MCF 10A (cell line): ENCODE results near the gene RHOBTB3. TPM values are rescaled to one million over a fixed set of nuclear protein-coding genes. Genes with fewer than 3 reads are reported as not detected.

Experiments used
- BruUV-seq: library from RNA; stranded (reverse); fragments of 400-500 nt; replicated peaks from 2 replicates; lab custom pipeline; 2021; lab: Mats Ljungman, UMichigan
- CTCF ChIA-PET: fragments of 300-600 bp; sonication (Branson Sonifier 250); formaldehyde crosslinking; extraction: SDS; loops from one replicate; lab custom pipeline; 2021; ENCODE audit warnings: antibody characterized with exemption, inconsistent platforms; lab: Yijun Ruan, JAX
- POLR2A ChIA-PET: fragments of 300-600, 350-650 bp; sonication (Branson Sonifier 250); formaldehyde crosslinking; extraction: SDS; loops from one replicate; lab custom pipeline; 2020; ENCODE audit warnings: antibody characterized with exemption, inconsistent platforms; lab: Yijun Ruan, JAX
- DNase-seq: peaks from one replicate; pipeline ENCODE4 v3.0.0-alpha.2; 2018; ENCODE audit not compliant: unreplicated experiment
- H3K27ac Mint-ChIP-seq: one replicate; pipeline ENCODE4 v1.8.0; 2022; ENCODE audit warnings: mild to moderate bottlenecking, low read depth, mixed read lengths; ENCODE audit not compliant: unreplicated experiment
- H3K27me3 Mint-ChIP-seq: one replicate; pipeline ENCODE4 v1.8.0; 2022; ENCODE audit warnings: mixed read lengths; ENCODE audit not compliant: insufficient read depth, unreplicated experiment
- H3K36me3 Mint-ChIP-seq: one replicate; pipeline ENCODE4 v1.8.0; 2022; ENCODE audit warnings: mild to moderate bottlenecking, moderate library complexity, mixed read lengths; ENCODE audit not compliant: insufficient read depth, unreplicated experiment
- H3K4me1 Mint-ChIP-seq: one replicate; pipeline ENCODE4 v1.8.0; 2022; ENCODE audit warnings: mixed read lengths; ENCODE audit not compliant: insufficient read depth, unreplicated experiment
- H3K4me3 Mint-ChIP-seq: one replicate; pipeline ENCODE4 v1.8.0; 2022; ENCODE audit warnings: mild to moderate bottlenecking, moderate library complexity, mixed read lengths; ENCODE audit not compliant: unreplicated experiment
- H3K9me3 Mint-ChIP-seq: one replicate; pipeline ENCODE4 v1.8.0; 2022; ENCODE audit warnings: mixed read lengths; ENCODE audit not compliant: unreplicated experiment
- CTCF ChIP-seq: fragments of 200-600 bp; IDR thresholded peaks from one replicate; pipeline ENCODE4 v1.8.0; 2022; ENCODE audit warnings: antibody characterized with exemption, mild to moderate bottlenecking; ENCODE audit not compliant: unreplicated experiment
- intact Hi-C: fragments of 100-400 bp; cut with micrococcal nuclease; formaldehyde crosslinking; loops from 2 replicates; pipeline ENCODE4 v1.14.1; 2022
- total RNA-seq: library from RNA; stranded (reverse); gene quantifications from 2 replicates; pipeline ENCODE4 v1.2.3, GENCODE V29; 2022

RHOBTB3 gene
- total RNA-seq, 1 experiment from 2014 or later = 3.4 TPM

DNA sequence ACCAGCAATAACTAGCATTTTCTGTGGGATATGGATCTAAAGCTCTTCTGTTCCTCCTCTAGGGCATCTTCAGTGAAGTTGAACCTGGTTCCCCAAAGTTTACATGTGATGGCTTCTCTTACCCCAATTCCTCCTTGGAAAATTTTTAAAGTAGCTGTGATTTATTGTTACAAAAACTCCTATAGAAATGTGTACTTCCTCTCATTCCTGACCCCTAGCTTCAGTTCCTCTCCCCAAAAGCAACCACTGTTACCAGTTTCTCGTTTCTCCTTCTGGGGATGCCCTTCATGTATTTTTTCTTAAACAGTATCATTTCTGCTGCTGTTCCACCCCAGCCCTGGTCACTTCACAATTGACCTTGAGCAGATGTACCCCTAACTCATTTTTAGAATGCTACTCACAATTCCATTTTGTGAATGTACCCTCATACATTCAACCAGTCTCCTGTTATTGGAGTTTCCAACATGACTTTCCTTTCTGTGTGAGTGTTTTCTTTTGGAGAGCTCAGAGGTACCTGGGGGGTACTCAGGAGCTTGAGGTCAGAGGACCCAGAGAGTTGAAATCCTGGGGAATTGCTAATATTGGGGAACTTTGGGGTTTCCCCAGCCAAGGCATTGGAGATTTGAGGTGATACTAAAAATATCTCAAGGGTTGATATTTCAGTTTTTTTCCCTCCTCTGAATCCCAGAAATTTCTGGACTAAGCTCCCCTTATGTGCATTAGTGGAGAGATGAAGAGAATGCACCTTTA is 110.0 kb downstream of the RHOBTB3 start:
- Mint-ChIP-seq H3K36me3 (peaks cover 7% of the 10 kb centered on the region), H3K27ac (peak overlapping the region; percentile 85), H3K27me3 (no peaks in the 10 kb centered on the region), H3K4me1 (peaks cover 40% of the 10 kb centered on the region), H3K4me3 (no peak overlapping the region), H3K9me3 (no peaks in the 10 kb centered on the region)
- intact Hi-C loops = no loop called here
- no peak for DNase-seq
- BruUV-seq = no TSS peak
- TF ChIP-seq CTCF = no peak
- CTCF ChIA-PET = interaction anchor here (0.6 to 16.0 kb wide), 9 partner anchors 18 to 838 kb away, joined by 3 to 336 read pairs (median 4); partner anchors contain the start of genes GLRX and RFESD
- POLR2A ChIA-PET = interaction anchor here (0.9 to 6.6 kb wide), 4 partner anchors 18 to 195 kb away, joined by 3 to 55 read pairs (median 3); partner anchors contain the start of genes GLRX and RFESD

DNA sequence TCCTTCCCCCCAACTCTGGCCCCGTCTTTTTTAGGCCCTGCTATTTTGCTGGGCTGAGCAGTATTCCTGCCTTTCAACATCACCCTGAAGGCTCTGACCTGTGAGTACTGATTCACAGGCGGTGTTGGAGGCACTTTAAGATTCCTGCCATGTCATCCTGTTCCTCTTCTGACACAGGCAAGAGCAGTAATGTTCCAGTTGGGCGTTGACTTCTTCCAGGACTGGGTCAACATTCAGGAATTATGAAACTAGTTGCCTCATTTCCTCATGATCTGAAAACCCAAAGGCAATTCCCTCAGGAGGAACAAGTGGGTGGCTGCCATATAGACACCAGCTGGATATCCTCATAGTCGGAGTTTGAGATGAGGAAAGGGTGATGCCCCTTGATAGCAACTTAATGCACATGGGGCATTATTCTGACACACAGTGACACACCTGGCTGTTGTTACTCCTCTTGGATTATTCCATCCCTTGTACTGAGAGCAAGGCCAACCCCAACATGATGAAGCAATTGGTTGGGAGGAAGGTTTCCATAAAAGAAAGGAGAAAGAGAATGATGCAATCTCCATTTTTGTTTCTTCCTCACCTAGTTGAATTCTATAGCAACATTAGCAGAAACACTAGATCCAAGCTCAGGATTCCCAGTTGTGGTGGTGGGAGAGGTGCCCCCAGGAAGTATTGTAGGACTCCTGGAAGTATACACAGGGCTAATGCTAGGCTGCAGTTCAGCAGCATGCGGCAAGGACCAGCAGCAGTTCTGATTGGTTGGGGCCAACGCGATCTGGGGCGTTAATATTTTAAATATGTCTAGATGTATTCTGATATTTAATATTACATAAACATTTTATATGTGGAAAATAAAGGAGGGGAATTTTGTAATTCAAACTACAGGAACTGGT is 111.0 kb downstream of the RHOBTB3 start:
- Mint-ChIP-seq H3K4me3 (peak overlapping the region; percentile 45), H3K9me3 (no peaks in the 10 kb centered on the region), H3K27ac (peak overlapping the region; percentile 85), H3K36me3 (peaks cover 7% of the 10 kb centered on the region), H3K4me1 (peaks cover 40% of the 10 kb centered on the region), H3K27me3 (no peaks in the 10 kb centered on the region)
- intact Hi-C loops = loop anchor here (1.0 kb wide), 1 partner anchor 20 kb away; the partner anchor contains the start of gene GLRX
- CTCF ChIA-PET = interaction anchor here (0.6 to 16.0 kb wide), 9 partner anchors 11 to 198 kb away, joined by 3 to 336 read pairs (median 5); partner anchors contain the start of genes GLRX and RFESD
- POLR2A ChIA-PET = interaction anchor here (0.6 to 6.6 kb wide), 7 partner anchors 11 to 195 kb away, joined by 3 to 55 read pairs (median 3); partner anchors contain the start of genes GLRX and RFESD
- DNase-seq = peak; percentile 95
- TSS peak; percentile 71 for BruUV-seq
- no peak for TF ChIP-seq CTCF

GRCh38 chr5:95842854-95843544 is 111.9 kb downstream of the RHOBTB3 start:
- CTCF ChIA-PET = interaction anchor here (0.7 to 16.0 kb wide), 7 partner anchors 19 to 759 kb away, joined by 3 to 336 read pairs (median 9); partner anchors contain the start of gene RFESD
- intact Hi-C loops = loop anchor here (1.0 kb wide), 1 partner anchor 21 kb away; the partner anchor contains the start of gene GLRX
- peak; percentile 71 for DNase-seq
- Mint-ChIP-seq H3K9me3 (no peaks in the 10 kb centered on the region), H3K4me1 (peaks cover 40% of the 10 kb centered on the region), H3K36me3 (peaks cover 7% of the 10 kb centered on the region), H3K4me3 (peak overlapping the region; percentile 45), H3K27me3 (no peaks in the 10 kb centered on the region), H3K27ac (peak overlapping the region; percentile 85)
- no peak for TF ChIP-seq CTCF
- BruUV-seq = no TSS peak
- POLR2A ChIA-PET = interaction anchor here (0.7 to 6.6 kb wide), 8 partner anchors 12 to 200 kb away, joined by 3 to 55 read pairs (median 4); partner anchors contain the start of genes GLRX and RFESD
